Measurements from ENCODE around the gene MYRFL.
A peak's percentile ranks its signal among the peaks of the same experiment; 100 is the strongest.

The MYRFL gene

DNA sequence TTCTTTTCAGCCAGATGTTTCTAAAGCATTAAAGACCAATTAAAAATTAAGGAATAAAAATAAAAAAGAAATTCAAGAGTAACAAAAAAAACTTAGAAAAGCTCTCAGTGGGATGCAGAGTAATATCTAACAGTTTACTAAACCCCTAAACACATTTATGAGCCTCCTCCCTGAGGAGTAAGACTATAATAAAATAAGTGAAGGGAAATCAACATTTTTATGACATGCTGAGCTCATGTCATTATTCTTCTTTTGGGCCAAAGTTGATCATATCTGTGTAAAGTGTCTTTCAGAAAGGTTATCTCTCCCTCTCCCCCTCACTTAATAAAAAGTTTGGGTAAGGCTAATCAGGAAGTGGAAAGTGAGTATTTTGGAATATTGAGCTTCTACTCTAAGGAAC is 122.1 kb downstream of the MYRFL start:
- no peak for DNase-seq
- no peak for TF ChIP-seq POLR2A (IDR thresholded peaks at IDR 0.05; ENCODE audit: low read length)
- no peak for TF ChIP-seq GATA1 (IDR thresholded peaks at IDR 0.05; ENCODE audit: low read depth, low read length)

DNA sequence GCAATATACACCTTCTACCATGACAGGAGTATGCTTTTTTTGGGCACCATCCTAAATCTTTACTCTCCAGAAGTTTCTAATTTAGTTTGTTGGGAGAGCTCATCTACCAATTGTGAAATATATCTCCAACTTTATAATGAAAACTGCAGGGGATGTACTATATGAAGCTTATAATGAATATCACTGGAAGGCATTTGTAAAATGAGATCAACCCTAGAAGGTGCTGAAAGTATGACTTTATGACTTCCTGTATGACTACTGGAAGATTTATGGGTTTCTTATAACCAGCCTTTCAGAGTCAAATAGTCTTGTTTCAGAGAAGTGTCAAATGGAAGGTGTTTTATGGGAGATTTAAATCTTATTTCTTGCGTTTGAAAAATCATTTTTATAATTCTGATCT is 122.9 kb downstream of the MYRFL start:
- DNase-seq, result no peak
- TF ChIP-seq POLR2A (IDR thresholded peaks at IDR 0.05; ENCODE audit: low read length) (no peak), GATA1 (IDR thresholded peaks at IDR 0.05; ENCODE audit: low read depth, low read length) (no peak)

DNA sequence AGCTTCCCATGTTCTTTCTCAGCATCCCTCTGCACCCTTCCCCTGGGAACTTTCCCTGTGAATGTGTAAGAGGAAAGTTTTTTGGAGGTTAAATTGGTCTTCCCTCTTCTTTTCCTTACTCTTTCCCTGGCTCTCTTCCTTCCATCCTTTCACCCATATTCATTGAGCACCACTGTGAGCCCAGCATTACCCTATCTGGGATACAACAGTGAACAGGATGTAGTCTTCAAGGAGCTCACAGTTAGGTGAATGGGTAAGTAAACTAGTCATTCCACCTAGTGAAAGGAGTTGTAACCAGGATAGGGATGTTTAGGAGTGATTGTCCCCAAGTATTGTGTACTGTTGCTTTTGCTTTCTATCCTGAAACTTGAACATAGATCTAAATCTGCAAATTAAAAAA is 123.8 kb downstream of the MYRFL start:
- TF ChIP-seq POLR2A (IDR thresholded peaks at IDR 0.05; ENCODE audit: low read length) (no peak), GATA1 (IDR thresholded peaks at IDR 0.05; ENCODE audit: low read depth, low read length) (no peak)
- no peak for DNase-seq

DNA sequence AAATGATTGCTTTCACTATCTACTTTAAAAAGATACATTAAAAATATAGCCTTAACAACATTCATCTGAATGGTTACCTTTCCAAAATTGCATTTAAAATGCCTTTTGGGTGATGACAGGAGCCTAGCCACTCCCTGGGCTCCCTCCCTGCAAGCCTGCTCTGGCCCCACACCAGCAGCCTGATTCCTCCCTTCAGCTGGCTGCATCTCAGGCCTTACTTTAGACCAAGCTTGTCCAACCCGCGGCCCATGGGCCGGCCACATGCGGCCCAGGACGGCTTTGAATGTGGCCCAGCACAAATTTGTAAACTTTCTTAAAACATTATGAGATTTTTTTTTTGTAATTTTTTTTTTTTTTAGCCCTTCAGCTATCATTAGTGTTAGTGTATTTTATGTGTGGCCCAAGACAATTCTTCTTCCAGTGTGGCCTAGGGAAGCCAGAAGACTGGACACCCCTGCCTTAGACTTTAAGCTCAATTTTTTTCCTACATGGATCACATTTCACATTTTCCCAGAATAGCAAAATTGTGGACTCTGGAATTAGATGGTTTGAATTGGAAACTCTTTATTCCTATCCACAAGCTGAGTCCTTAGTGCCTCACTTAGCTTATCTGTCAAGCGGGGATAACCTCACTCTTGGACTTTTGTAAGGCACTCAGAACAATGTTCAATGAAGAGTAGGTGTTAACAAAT is 124.4 kb downstream of the MYRFL start:
- no peak for DNase-seq
- TF ChIP-seq GATA1 (IDR thresholded peaks at IDR 0.05; ENCODE audit: low read depth, low read length), result no peak
- no peak for TF ChIP-seq POLR2A (IDR thresholded peaks at IDR 0.05; ENCODE audit: low read length)

DNA sequence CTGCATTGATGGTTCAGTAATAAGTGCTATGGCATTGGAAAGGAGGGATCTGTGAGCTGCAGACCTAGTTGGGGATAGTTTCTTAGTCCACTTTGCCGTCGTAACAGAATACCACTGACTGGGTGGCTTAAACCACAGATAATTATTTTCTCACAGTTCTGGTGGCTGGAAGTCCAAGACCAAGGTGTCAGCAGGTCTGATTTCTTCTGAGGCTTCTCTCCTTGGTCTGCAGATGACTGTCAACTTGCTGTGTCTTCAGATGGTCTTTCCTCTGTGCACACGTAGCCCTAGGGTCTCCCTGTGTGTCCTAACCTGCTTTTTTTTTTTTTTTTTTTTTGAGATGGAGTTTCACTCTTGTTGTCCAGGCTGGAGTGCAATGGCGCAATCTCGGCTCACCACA is 126.1 kb downstream of the MYRFL start:
- DNase-seq, result no peak
- no peak for TF ChIP-seq GATA1 (IDR thresholded peaks at IDR 0.05; ENCODE audit: low read depth, low read length)
- TF ChIP-seq POLR2A (IDR thresholded peaks at IDR 0.05; ENCODE audit: low read length), result no peak

DNA sequence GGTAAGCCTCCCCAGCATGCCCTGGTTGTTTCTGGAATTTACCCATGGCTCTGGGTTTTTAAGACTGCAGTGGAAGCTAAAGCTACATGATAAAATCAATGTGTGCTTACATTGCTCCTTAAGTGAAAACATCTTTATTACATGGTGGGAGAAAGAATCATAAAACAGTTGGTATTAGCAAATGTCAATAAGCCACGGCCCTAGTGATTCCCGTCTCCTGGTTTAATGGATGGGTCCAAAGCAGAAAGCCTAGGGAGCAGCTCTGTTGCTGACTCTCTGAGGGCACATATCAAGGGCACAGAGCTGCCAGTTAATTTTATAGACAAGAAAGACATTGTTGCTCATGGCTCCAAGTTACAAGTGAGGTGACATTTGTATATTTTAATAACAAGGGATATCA is 127.9 kb downstream of the MYRFL start:
- DNase-seq, result no peak
- TF ChIP-seq GATA1 (IDR thresholded peaks at IDR 0.05; ENCODE audit: low read depth, low read length) (no peak), POLR2A (IDR thresholded peaks at IDR 0.05; ENCODE audit: low read length) (no peak)

DNA sequence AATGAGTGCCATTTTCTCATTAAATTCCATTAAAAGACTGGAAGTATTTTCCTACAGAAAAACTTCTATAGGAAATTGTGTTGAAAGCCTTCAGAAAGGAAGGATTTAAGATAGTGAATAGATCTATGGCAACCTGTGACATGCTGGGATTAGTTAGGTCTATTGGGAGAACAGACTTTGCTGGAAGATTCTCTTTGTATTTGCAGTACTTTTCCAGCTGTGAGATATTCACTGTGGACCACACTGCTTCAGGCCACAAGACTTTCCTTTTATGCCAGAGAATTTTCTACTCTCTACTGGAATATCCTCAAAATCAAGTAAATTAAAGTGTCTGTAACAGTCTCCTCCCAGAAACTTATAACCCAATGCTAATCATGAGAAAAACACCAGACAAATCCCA is 136.2 kb downstream of the MYRFL start:
- TF ChIP-seq POLR2A (IDR thresholded peaks at IDR 0.05; ENCODE audit: low read length) (no peak), GATA1 (IDR thresholded peaks at IDR 0.05; ENCODE audit: low read depth, low read length) (no peak)
- DNase-seq, result no peak

DNA sequence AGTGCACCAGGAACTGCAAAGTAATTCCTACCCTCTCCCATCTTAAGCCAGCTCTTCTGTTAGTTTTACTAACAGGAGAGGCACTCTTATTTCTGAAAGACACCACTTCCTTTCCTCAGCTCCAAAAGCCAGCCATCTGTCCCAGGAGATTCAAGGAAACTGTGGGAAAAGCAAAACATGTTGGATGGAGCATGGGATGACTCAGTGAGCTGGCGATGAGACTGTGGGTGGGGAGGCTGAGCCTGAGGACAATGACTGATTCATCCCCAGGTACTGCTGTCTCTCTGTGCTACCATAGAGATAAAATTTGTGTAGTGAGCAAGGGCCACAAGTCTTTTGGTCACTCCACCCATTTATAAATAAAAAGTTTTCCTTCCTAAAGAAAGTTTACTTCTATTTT is 141.4 kb downstream of the MYRFL start:
- DNase-seq, result no peak
- TF ChIP-seq POLR2A (IDR thresholded peaks at IDR 0.05; ENCODE audit: low read length) (no peak), GATA1 (IDR thresholded peaks at IDR 0.05; ENCODE audit: low read depth, low read length) (no peak)

DNA sequence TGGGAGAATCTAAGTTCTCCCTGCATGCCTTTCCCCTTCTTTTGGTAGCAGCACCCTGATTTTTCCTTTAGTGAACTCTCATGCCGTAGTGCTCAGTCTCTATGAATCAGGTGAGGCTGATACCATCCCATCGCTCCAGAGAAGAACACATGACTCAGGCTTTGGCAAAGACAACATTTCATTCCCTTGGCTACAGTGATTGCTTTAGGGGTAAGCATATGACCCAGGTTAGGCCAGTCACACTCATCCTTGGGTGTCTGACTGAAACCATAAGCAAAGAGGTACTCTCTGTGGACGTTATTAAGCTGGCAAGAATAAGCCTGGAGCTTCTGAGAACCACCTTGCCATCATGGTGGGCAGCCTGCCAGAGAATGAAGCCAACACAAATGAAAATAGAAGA is 141.8 kb downstream of the MYRFL start:
- no peak for DNase-seq
- TF ChIP-seq POLR2A (IDR thresholded peaks at IDR 0.05; ENCODE audit: low read length) (no peak), GATA1 (IDR thresholded peaks at IDR 0.05; ENCODE audit: low read depth, low read length) (no peak)

DNA sequence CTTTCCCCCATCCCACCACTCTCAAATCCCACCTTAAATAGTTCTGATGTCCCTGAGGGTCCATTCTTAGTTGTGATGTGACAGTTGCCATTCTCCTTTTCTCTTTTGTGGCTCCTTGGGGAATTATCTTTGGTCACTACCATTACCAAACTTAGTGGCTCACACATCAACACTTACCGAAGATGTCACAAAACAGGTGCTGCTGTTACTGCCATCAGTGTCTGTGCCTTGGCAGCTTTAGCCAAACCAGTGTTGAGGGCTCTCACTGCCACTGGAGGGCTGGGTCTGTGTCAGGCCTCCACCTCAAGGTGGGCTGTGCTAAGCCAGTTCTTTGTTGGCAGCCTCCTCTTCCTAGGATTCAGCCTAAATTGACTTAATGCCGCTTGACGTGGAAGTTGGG is 144.0 kb downstream of the MYRFL start:
- no peak for DNase-seq
- TF ChIP-seq GATA1 (IDR thresholded peaks at IDR 0.05; ENCODE audit: low read depth, low read length), result no peak
- TF ChIP-seq POLR2A (IDR thresholded peaks at IDR 0.05; ENCODE audit: low read length), result no peak

DNA sequence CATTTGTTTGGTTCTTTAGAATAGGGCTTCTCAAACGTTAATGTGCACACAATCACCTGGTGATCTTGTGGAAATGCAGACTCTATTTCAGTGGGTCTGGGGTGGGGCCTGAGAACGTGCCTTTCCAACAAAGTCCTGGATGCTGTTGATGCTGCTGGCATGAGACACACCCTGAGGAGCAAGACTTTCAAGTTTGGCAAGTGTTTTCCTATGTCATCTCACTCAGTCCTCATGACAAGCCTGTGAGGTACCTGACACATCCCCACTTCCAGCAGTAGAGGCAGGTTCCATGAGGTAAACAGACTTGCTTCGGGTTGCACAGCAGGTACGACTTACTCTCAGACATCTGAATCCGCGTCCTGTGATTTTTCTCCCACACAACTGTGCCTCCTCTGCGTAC is 147.1 kb downstream of the MYRFL start:
- TF ChIP-seq POLR2A (IDR thresholded peaks at IDR 0.05; ENCODE audit: low read length), result no peak
- TF ChIP-seq GATA1 (IDR thresholded peaks at IDR 0.05; ENCODE audit: low read depth, low read length), result no peak
- no peak for DNase-seq

DNA sequence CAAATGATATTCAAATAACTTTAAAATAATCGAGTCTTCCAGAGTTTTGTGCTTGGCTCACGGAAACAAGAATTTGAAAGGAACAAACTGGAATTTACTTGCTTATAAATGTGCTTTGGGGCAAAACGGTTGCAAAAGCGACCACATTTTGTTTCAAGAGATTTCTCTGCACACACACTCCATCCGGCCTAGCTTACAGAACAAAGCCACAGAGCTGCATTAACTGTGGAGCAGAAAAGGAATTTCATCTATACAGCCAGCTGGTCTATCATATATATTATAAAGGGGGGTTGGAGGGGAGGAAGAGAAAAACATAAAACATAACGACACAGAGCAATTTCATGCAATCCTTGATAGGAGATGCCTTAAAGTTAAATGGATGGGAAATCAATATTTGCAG is 153.0 kb downstream of the MYRFL start:
- DNase-seq, result no peak
- no peak for TF ChIP-seq POLR2A (IDR thresholded peaks at IDR 0.05; ENCODE audit: low read length)
- TF ChIP-seq GATA1 (IDR thresholded peaks at IDR 0.05; ENCODE audit: low read depth, low read length), result no peak

DNA sequence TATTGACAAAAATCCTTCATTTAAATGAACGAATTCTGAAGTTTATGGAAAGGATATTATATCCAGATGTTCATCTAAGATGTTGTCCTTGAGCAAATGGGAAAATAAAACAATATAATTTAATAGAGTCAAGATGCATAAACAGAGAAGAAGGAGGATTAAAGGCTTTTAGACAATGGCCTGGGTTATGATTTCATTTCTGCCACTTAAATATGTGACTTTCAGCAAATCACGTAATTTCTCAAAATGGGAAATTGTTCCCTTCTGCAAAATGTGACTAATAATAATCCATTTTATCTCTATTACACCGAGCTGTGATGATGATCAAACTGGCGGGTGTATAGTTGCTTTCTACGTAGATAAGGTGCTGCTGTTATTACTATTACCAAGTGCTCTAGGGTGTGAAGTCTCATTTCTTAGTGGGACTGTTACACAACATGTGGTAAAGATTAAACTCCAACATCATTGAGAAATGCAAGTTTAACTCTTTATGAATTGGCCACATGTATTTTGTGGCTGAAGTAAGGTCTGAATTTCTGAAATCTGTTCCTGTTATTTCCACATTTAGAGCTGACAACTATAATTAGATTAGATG is 157.0 kb downstream of the MYRFL start:
- TF ChIP-seq GATA1 (IDR thresholded peaks at IDR 0.05; ENCODE audit: low read depth, low read length), result no peak
- no peak for TF ChIP-seq POLR2A (IDR thresholded peaks at IDR 0.05; ENCODE audit: low read length)
- DNase-seq, result no peak

DNA sequence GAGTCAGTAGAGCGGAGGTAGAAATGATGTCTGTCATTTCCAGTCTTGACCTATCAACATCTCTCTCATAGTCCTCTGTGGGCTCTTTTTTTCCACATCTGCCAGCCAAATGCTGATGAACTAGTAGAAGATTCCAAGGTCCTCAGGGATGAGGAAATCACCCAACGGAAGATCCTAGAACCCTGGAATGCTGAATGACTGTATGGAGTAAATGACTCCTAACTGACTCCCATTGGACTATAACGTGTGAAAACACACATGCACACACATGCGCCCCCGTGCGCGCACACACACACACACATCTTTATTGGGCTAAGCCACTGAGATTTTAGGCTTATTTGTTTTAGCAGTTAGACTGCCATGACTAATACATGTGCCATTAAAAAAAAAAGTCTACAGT is 159.2 kb downstream of the MYRFL start:
- no peak for TF ChIP-seq POLR2A (IDR thresholded peaks at IDR 0.05; ENCODE audit: low read length)
- TF ChIP-seq GATA1 (IDR thresholded peaks at IDR 0.05; ENCODE audit: low read depth, low read length), result no peak

DNA sequence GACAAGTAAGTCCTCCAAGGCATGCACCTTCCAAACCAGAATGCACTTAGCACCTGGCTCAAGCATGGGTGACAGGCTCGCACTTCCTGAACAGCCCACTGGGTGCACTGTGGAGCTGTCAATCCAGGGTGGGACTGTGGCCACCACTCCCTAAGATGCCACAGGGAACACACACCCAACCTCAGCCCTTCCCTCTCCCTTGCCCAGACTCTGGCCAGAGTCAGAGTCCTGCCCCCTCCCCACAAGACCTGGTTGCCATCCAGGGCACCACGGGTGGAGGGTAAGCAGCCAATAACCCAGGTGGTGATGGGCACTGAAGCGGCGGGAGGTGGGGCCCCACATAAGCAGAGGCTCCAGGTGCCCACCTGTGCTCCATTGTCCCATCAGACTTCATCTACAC is 160.6 kb downstream of the MYRFL start:
- peak; percentile 39 to 58 for DNase-seq
- TF ChIP-seq GATA1 (IDR thresholded peaks at IDR 0.05; ENCODE audit: low read depth, low read length) (no peak), POLR2A (IDR thresholded peaks at IDR 0.05; ENCODE audit: low read length) (no peak)

More for the DNA sequence above, 159.2 kb downstream of the MYRFL start:
- no peak for DNase-seq
